ENCODE measurements around the gene DPPA5. TPM values are rescaled to one million over a fixed set of nuclear protein-coding genes. Genes with fewer than 3 reads are reported as not detected.
"Not testable (repeated sequence)": the region's sequence is repeated elsewhere in the genome, so short reads cannot be mapped to it uniquely, and the experiment has no call there.

The DPPA5 gene
- total and polyA plus RNA-seq, 2 donors from 2014 or later: not detected

DNA sequence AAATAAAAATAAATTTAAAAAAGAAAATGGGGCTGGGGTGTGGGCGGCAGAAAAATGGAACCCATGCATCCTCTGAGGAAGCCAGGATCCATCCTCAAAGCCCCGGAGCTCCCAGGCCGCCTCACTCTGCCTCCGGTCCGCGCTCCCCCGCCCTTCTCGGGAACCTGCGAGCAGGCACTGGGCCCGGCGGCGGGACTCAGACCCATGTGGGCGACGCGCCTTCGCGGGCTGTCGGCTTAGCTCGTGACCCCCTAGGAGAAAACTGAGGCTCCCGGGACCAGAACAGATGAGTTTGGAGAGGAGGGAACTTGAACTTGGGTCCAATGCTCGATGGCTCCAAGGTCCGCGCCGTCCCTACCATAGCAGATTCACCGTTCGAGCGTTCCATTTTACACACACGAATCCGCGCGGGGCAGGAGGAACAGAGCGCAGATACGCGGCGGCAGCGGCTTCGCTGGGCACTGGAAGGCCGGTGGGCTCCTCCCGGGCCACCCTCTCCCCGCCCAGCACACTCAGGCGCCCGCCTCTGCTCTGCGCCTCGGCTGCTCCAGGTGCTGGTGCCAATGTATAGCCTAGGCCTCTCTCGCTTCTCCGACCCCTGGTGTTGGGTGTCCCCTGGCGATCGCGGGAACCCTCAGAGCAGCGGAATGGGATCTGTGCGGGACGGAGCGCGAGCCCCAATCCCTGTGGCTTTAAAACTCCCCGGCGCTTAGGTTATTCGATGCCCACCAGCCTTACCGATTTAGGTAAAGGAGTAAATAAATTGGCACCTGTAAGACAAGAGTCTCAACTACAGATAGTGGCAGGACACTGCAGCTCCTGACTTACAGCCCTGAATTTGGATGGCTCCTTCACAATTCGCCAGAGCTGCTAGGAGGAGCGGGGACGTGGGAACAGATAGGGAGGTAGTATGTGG is 39.2 kb downstream of the DPPA5 start:
- FAIRE-seq: no peak
- Histone ChIP-seq H3K4me1 (ENCODE audit: control insufficient read depth in 2 of 3, insufficient read depth in 2 of 3, low read depth in 1 of 3, low read length in 3 of 3) (no peaks in the 10 kb centered on the region), H3K9ac (ENCODE audit: low read length in 3 of 3) (no peak overlapping the region), H3K27me3 (ENCODE audit: control insufficient read depth, insufficient read depth, low read length) (peaks cover 4% of the 10 kb centered on the region), H3K4me3 (ENCODE audit: low read length in 3 of 3) (no peak overlapping the region), H3K9me3 (ENCODE audit: control insufficient read depth in 2 of 3, insufficient read depth in 1 of 3, low read length in 3 of 3) (peaks cover 0 to 2% (median 0%) of the 10 kb centered on the region in 3 donors), H3K36me3 (ENCODE audit: control insufficient read depth in 2 of 3, insufficient read depth in 3 of 3, low read length in 3 of 3) (no peaks in the 10 kb centered on the region), H3K27ac (ENCODE audit: low read depth in 2 of 2, low read length in 2 of 2) (no peak overlapping the region)
- TF ChIP-seq, protein P1, sequence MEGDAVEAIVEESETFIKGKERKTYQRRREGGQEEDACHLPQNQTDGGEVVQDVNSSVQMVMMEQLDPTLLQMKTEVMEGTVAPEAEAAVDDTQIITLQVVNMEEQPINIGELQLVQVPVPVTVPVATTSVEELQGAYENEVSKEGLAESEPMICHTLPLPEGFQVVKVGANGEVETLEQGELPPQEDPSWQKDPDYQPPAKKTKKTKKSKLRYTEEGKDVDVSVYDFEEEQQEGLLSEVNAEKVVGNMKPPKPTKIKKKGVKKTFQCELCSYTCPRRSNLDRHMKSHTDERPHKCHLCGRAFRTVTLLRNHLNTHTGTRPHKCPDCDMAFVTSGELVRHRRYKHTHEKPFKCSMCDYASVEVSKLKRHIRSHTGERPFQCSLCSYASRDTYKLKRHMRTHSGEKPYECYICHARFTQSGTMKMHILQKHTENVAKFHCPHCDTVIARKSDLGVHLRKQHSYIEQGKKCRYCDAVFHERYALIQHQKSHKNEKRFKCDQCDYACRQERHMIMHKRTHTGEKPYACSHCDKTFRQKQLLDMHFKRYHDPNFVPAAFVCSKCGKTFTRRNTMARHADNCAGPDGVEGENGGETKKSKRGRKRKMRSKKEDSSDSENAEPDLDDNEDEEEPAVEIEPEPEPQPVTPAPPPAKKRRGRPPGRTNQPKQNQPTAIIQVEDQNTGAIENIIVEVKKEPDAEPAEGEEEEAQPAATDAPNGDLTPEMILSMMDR (IDR thresholded peaks at IDR 0.05; ENCODE audit: borderline replicate concordance, extremely low read depth, insufficient read depth): no peak
- intact Hi-C loops (cut with DNase I): no loop called here
- DNase-seq: peak in 4 of 5 donors; percentile 39 to 57 (median 52)

DNA sequence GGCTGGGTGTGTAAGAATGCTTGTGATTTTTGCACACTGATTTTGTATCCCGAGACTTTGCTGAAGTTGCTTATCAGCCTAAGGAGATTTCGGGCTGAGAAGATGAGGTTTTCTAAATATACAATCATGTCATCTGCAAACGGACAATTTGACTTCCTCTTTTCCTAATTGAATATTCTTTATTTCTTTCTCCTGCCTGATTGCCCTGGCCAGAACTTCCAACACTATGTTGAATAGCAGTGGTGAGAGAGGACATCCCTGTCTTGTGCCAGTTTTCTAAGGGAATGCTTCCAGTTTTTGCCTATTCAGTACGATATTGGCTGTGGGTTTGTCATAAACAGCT is 43.6 kb downstream of the DPPA5 start:
- peak overlapping the region in 2 of 3 donors; percentile 67 to 88 for H3K4me3 ChIP-seq (ENCODE audit: low read length in 3 of 3)
- DNase-seq; H3K4me1 ChIP-seq (ENCODE audit: control insufficient read depth in 2 of 3, insufficient read depth in 2 of 3, low read depth in 1 of 3, low read length in 3 of 3); H3K9me3 ChIP-seq (ENCODE audit: control insufficient read depth in 2 of 3, insufficient read depth in 1 of 3, low read length in 3 of 3); H3K27me3 ChIP-seq (ENCODE audit: control insufficient read depth, insufficient read depth, low read length); H3K36me3 ChIP-seq (ENCODE audit: control insufficient read depth in 2 of 3, insufficient read depth in 3 of 3, low read length in 3 of 3); H3K9ac ChIP-seq (ENCODE audit: low read length in 3 of 3); intact Hi-C loops (cut with DNase I); FAIRE-seq; H3K27ac ChIP-seq (ENCODE audit: low read depth in 2 of 2, low read length in 2 of 2): not testable (repeated sequence)

DNA sequence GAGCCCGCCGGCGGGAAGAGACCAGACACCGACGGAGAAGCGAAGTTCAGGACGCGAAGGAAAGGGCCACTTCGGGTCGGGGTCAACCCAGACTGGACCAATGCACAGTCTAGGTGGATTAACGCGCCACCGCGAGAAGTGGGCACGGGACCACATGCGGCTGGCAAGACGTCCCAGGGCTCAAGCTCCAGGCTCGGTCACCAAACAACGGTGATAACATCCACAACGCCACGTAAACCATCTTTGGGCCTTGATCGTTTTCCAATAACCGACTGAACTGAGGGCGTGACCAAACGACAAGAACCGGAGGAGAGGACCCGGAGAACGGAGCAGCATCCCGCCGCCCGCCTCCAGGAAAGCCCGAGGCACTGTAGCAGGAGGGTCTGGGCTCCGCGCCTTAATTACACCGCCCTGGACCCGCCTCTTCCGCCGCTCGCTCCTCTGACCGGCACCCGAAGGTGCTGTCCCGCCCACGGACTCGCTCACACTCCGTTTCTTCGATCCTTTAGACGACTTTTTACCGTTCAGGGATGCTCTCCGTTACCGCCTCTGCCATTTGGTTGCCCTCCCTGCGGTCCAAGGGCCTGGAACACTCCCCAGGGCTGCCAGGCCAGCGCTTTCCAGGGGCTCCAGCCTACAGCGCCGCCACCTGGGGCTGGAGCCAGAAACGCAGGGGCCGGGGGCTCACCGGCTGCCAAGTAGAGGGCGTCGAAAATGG is 44.1 kb downstream of the DPPA5 start:
- Histone ChIP-seq H3K27me3 (ENCODE audit: control insufficient read depth, insufficient read depth, low read length) (no peaks in the 10 kb centered on the region), H3K36me3 (ENCODE audit: control insufficient read depth in 2 of 3, insufficient read depth in 3 of 3, low read length in 3 of 3) (no peaks in the 10 kb centered on the region), H3K4me1 (ENCODE audit: control insufficient read depth in 2 of 3, insufficient read depth in 2 of 3, low read depth in 1 of 3, low read length in 3 of 3) (no peaks in the 10 kb centered on the region), H3K9ac (ENCODE audit: low read length in 3 of 3) (peak overlapping the region in 2 of 3 donors; percentile 29 to 87), H3K4me3 (ENCODE audit: low read length in 3 of 3) (peak overlapping the region; percentile 64 to 88 (median 67)), H3K9me3 (ENCODE audit: control insufficient read depth in 2 of 3, insufficient read depth in 1 of 3, low read length in 3 of 3) (no peaks in the 10 kb centered on the region), H3K27ac (ENCODE audit: low read depth in 2 of 2, low read length in 2 of 2) (no peak overlapping the region)
- TF ChIP-seq, protein P1 (IDR thresholded peaks at IDR 0.05; ENCODE audit: borderline replicate concordance, extremely low read depth, insufficient read depth): no peak
- DNase-seq (peak in 4 of 5 donors; percentile 70 to 83 (median 75)), FAIRE-seq (no peak)
- intact Hi-C loops (cut with DNase I): no loop called here

DNA sequence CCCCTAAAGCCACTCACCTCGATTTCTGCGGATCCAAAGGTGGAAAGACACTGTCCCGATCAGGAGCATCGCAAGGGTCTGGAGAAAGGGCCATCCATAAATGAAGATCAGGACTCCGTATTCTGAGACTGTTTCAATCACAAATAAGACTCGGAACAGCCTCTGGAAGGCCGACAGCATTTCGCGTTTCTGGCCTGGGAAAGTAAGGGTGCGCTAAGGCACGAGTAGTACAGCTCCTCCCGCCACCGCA is 44.6 kb downstream of the DPPA5 start:
- Histone ChIP-seq H3K27ac (ENCODE audit: low read depth in 2 of 2, low read length in 2 of 2) (no peak overlapping the region), H3K9ac (ENCODE audit: low read length in 3 of 3) (peak overlapping the region in 1 of 3 donors; percentile 87), H3K4me3 (ENCODE audit: low read length in 3 of 3) (peak overlapping the region; percentile 64 to 88 (median 67)), H3K4me1 (ENCODE audit: control insufficient read depth in 2 of 3, insufficient read depth in 2 of 3, low read depth in 1 of 3, low read length in 3 of 3) (no peaks in the 10 kb centered on the region), H3K27me3 (ENCODE audit: control insufficient read depth, insufficient read depth, low read length) (no peaks in the 10 kb centered on the region), H3K9me3 (ENCODE audit: control insufficient read depth in 2 of 3, insufficient read depth in 1 of 3, low read length in 3 of 3) (no peaks in the 10 kb centered on the region), H3K36me3 (ENCODE audit: control insufficient read depth in 2 of 3, insufficient read depth in 3 of 3, low read length in 3 of 3) (no peaks in the 10 kb centered on the region)
- TF ChIP-seq, protein P1 (IDR thresholded peaks at IDR 0.05; ENCODE audit: borderline replicate concordance, extremely low read depth, insufficient read depth): no peak
- intact Hi-C loops (cut with DNase I): no loop called here
- FAIRE-seq: no peak
- no peak for DNase-seq

Measured in kidney (tissue), 14 donors.